Measurements from ENCODE around the gene NUDT5. TPM values are rescaled to one million over a fixed set of nuclear protein-coding genes. Genes with fewer than 3 reads are reported as not detected.

The NUDT5 gene
- total RNA-seq, 1 experiment from 2014 or later, result 117 TPM

- WGBS (ENCODE audit: extremely low coverage, insufficient read length, low lambda C conversion rate), result 100% methylated on average over 1 of the region's 13 CpGs
- Histone ChIP-seq H3K23ac (ENCODE audit: insufficient read length, low read depth, low read length) (no peak overlapping the region), H2BK120ac (ENCODE audit: low read depth, low read length, poor library complexity, severe bottlenecking) (no peak overlapping the region), H3K9me3 (ENCODE audit: control insufficient read depth, low read depth, low read length) (no peaks in the 10 kb centered on the region), H2BK12ac (ENCODE audit: insufficient read length, low read depth, low read length) (no peak overlapping the region), H2BK20ac (ENCODE audit: low read depth, low read length, poor library complexity, severe bottlenecking) (no peak overlapping the region), H4K8ac (replicated peaks; ENCODE audit: insufficient read length, low read depth, low read length) (no peak overlapping the region), H3K23me2 (ENCODE audit: insufficient read length, low read depth, low read length, poor library complexity, severe bottlenecking) (no peaks in the 10 kb centered on the region), H3K56ac (ENCODE audit: insufficient read length, low read depth, low read length) (no peak overlapping the region), H3K9ac (ENCODE audit: extremely low read depth, insufficient read length, low read length) (no peak overlapping the region), H2BK5ac (ENCODE audit: insufficient read length, low read length) (no peak overlapping the region), H3K18ac (ENCODE audit: insufficient read length, low read depth, low read length) (no peak overlapping the region), H3K4ac (ENCODE audit: low read depth, low read length) (no peak overlapping the region), H4K5ac (ENCODE audit: insufficient read length, low read depth, low read length) (no peak overlapping the region), H3K14ac (ENCODE audit: insufficient read depth, low read length) (no peak overlapping the region), H4K91ac (ENCODE audit: insufficient read length, low read depth, low read length) (no peak overlapping the region), H3K27ac (ENCODE audit: insufficient read length, low read depth, low read length) (no peak overlapping the region), H3K79me1 (ENCODE audit: insufficient read depth, low read depth, low read length, poor library complexity, severe bottlenecking) (no peaks in the 10 kb centered on the region), H2AK5ac (ENCODE audit: insufficient read length, low read length) (no peak overlapping the region), H3T11ph (ENCODE audit: low read length) (no peak overlapping the region), H3K4me1 (ENCODE audit: insufficient read depth, low read length) (no peaks in the 10 kb centered on the region), H3K27me3 (ENCODE audit: insufficient read depth, low read length) (no peaks in the 10 kb centered on the region), H3K4me2 (ENCODE audit: insufficient read depth, insufficient read length, low read length) (no peak overlapping the region), H2BK15ac (ENCODE audit: low read depth, low read length) (no peak overlapping the region), H3K79me2 (ENCODE audit: insufficient read depth, low read length) (no peaks in the 10 kb centered on the region), H4K20me1 (ENCODE audit: control insufficient read depth, insufficient read depth, insufficient read length) (no peaks in the 10 kb centered on the region), H2AFZ (ENCODE audit: low read length) (no peak overlapping the region)
- DNase-seq, result no peak
- H3K4me1 Mint-ChIP-seq, result no peaks in the 10 kb centered on the region
- H3K27ac Mint-ChIP-seq, result no peak overlapping the region
- no peak for TF ChIP-seq CTCF (conservative IDR thresholded peaks at IDR 0.05)
- no peaks in the 10 kb centered on the region for H3K27me3 Mint-ChIP-seq (ENCODE audit: low read depth)
- no peak overlapping the region for H3K4me3 Mint-ChIP-seq
- no peaks in the 10 kb centered on the region for H3K9me3 Mint-ChIP-seq
- peaks cover 32 to 76% (median 62%) of the 10 kb centered on the region in 3 experiments for H3K36me3 Mint-ChIP-seq (ENCODE audit: insufficient read depth in 1 of 3, low read depth in 3 of 3)
These were observed 41.9 kb upstream of the NUDT5 start for GRCh38 chr10:12237265-12238220.

Measured in H9 (cell line).